IMR-90 (cell line): ENCODE measurements around the gene KRT72. TPM values are rescaled to one million over a fixed set of nuclear protein-coding genes. Genes with fewer than 3 reads are reported as not detected.

Source experiments
- ATAC-seq: fragments of 200-7000 bp; cut with Tn5 transposase; 2 replicates; pipeline ENCODE4 v1.9.1; 2020; ENCODE audit warnings: low read depth, mild to moderate bottlenecking, moderate library complexity
- BruUV-seq: library from RNA; stranded (reverse); fragments of 400-500 nt; replicated peaks from 2 replicates; lab custom pipeline; 2021; lab: Mats Ljungman, UMichigan
- CTCF ChIA-PET: fragments of 300-600 bp; formaldehyde crosslinking; extraction: SDS; loops from one replicate; lab custom pipeline; 2021; ENCODE audit warnings: antibody characterized with exemption; lab: Yijun Ruan, JAX
- POLR2A ChIA-PET: fragments of 300-600 bp; sonication (Branson Sonifier 250); formaldehyde crosslinking; loops from one replicate; lab custom pipeline; 2022; ENCODE audit warnings: antibody characterized with exemption; ENCODE audit not compliant: unreplicated experiment; lab: Charles Lee
- DNase-seq: peaks from one replicate; pipeline ENCODE4 v3.0.0; 2013
- H2AFZ ChIP-seq: replicated peaks from 2 replicates; pipeline ENCODE3; 2013; ENCODE audit warnings: low read length, mild to moderate bottlenecking; ENCODE audit not compliant: poor library complexity
- H2AK5ac ChIP-seq: 2 replicates; pipeline ENCODE4 v1.6.1; 2013; ENCODE audit warnings: low read depth, low read length, inconsistent platforms
- H2AK9ac ChIP-seq: replicated peaks from 2 replicates; pipeline ENCODE3; 2013; ENCODE audit warnings: mild to moderate bottlenecking, low read depth, low read length, moderate library complexity; ENCODE audit not compliant: poor library complexity
- H2BK120ac ChIP-seq: 2 replicates; pipeline ENCODE4 v1.6.1; 2013; ENCODE audit warnings: low read depth, low read length, inconsistent platforms
- H2BK15ac ChIP-seq: 3 replicates; pipeline ENCODE4 v1.6.1; 2013; ENCODE audit warnings: low read depth, low read length, inconsistent platforms
- H2BK20ac ChIP-seq: 2 replicates; pipeline ENCODE4 v1.6.1; 2013; ENCODE audit warnings: low read depth, mild to moderate bottlenecking, inconsistent platforms, low read length, moderate library complexity
- H2BK5ac ChIP-seq: 2 replicates; pipeline ENCODE4 v1.6.1; 2013; ENCODE audit warnings: mild to moderate bottlenecking, low read depth, low read length, inconsistent platforms; ENCODE audit not compliant: poor library complexity, severe bottlenecking
- H3K14ac ChIP-seq: replicated peaks from 2 replicates; pipeline ENCODE4 v1.6.1; 2013; ENCODE audit warnings: low read depth, low read length, inconsistent platforms
- H3K18ac ChIP-seq: 2 replicates; pipeline ENCODE4 v1.6.1; 2013; ENCODE audit warnings: low read depth, low read length, control low read depth
- H3K23ac ChIP-seq: 2 replicates; pipeline ENCODE4 v1.6.1; 2013; ENCODE audit warnings: low read depth, low read length, inconsistent platforms
- H3K27ac ChIP-seq: 2 replicates; pipeline ENCODE4 v1.5.1; 2013; ENCODE audit warnings: mild to moderate bottlenecking, control low read depth, low read length; ENCODE audit not compliant: insufficient read depth
- H3K27me3 ChIP-seq: 2 replicates; pipeline ENCODE4 v1.6.1; 2013; ENCODE audit warnings: low read length; ENCODE audit not compliant: control insufficient read depth, insufficient read depth
- H3K36me3 ChIP-seq: 2 replicates; pipeline ENCODE4 v1.6.1; 2013; ENCODE audit warnings: low read length, mixed read lengths; ENCODE audit not compliant: control insufficient read depth, insufficient read depth
- H3K4ac ChIP-seq: 2 replicates; pipeline ENCODE4 v1.6.1; 2013; ENCODE audit warnings: low read depth, low read length, inconsistent platforms
- H3K4me1 ChIP-seq: 2 replicates; pipeline ENCODE4 v1.6.1; 2013; ENCODE audit warnings: low read length, mixed read lengths; ENCODE audit not compliant: control insufficient read depth, insufficient read depth
- H3K4me2 ChIP-seq: 2 replicates; pipeline ENCODE4 v1.6.1; 2013; ENCODE audit warnings: low read depth, mild to moderate bottlenecking, control low read depth, low read length, moderate library complexity
- H3K4me3 ChIP-seq: 2 replicates; pipeline ENCODE4 v1.5.1; 2013; ENCODE audit warnings: low read depth, mild to moderate bottlenecking, control low read depth, low read length, moderate library complexity; ENCODE audit not compliant: insufficient read depth
- H3K56ac ChIP-seq: 2 replicates; pipeline ENCODE4 v1.6.1; 2013; ENCODE audit warnings: low read length, inconsistent platforms; ENCODE audit not compliant: insufficient read depth; ENCODE audit errors: extremely low read depth
- H3K79me1 ChIP-seq, 2 experiments: 2 replicates each; pipeline ENCODE4 v1.6.1; 2013; ENCODE audit warnings: low read length in 2 of 2, inconsistent platforms in 1 of 2, low read depth in 1 of 2
- H3K9ac ChIP-seq: 2 replicates; pipeline ENCODE4 v1.6.1; 2013; ENCODE audit warnings: low read depth, low read length, control low read depth
- H3K9me1 ChIP-seq: 2 replicates; pipeline ENCODE4 v1.6.1; 2013; ENCODE audit warnings: low read length, inconsistent platforms; ENCODE audit not compliant: insufficient read depth
- H3K9me3 ChIP-seq: 2 replicates; pipeline ENCODE4 v1.6.1; 2013; ENCODE audit warnings: low read length; ENCODE audit not compliant: control insufficient read depth, insufficient read depth
- H4K20me1 ChIP-seq: 2 replicates; pipeline ENCODE4 v1.6.1; 2013; ENCODE audit warnings: low read length, inconsistent platforms; ENCODE audit not compliant: insufficient read depth
- H4K5ac ChIP-seq: 2 replicates; pipeline ENCODE4 v1.6.1; 2013; ENCODE audit warnings: mild to moderate bottlenecking, low read depth, low read length, control low read depth
- H4K8ac ChIP-seq, 2 experiments: 2 replicates each; pipeline ENCODE4 v1.6.1; 2013; ENCODE audit warnings: low read depth in 2 of 2, low read length in 2 of 2, control low read depth in 1 of 2, inconsistent platforms in 1 of 2
- H4K91ac ChIP-seq: 2 replicates; pipeline ENCODE4 v1.6.1; 2013; ENCODE audit warnings: low read depth, low read length, inconsistent platforms; ENCODE audit not compliant: insufficient read depth
- BHLHE40 ChIP-seq: fragments of 150-350 bp; IDR thresholded peaks from 2 replicates; pipeline ENCODE4 v1.6.1; 2016; ENCODE audit warnings: mild to moderate bottlenecking, low read depth, low read length
- MAFK ChIP-seq: IDR thresholded peaks from 2 replicates; pipeline ENCODE4 v1.6.1; 2012; ENCODE audit warnings: low read depth, low read length, improper control_type of control experiment
- POLR2A ChIP-seq: IDR thresholded peaks from 2 replicates; pipeline ENCODE4 v1.6.1; 2012; ENCODE audit warnings: mild to moderate bottlenecking, low read depth, low read length
- RAD21 ChIP-seq: IDR thresholded peaks from 2 replicates; pipeline ENCODE4 v1.6.1; 2012; ENCODE audit warnings: low read length, improper control_type of control experiment
- RCOR1 ChIP-seq: IDR thresholded peaks from 2 replicates; pipeline ENCODE4 v1.6.1; 2012; ENCODE audit warnings: mild to moderate bottlenecking, low read length, improper control_type of control experiment; ENCODE audit not compliant: insufficient replicate concordance
- RFX5 ChIP-seq: IDR thresholded peaks from 2 replicates; pipeline ENCODE4 v1.8.0; 2012; ENCODE audit warnings: low read depth, mild to moderate bottlenecking, low read length, moderate library complexity
- SMC3 ChIP-seq: fragments of 150-350 bp; IDR thresholded peaks from 2 replicates; pipeline ENCODE4 v1.6.1; 2016; ENCODE audit warnings: low read depth, mild to moderate bottlenecking, antibody characterized with exemption, low read length, moderate library complexity
- WGBS, 2 experiments: methylation state at CpG; one replicate each; pipeline versions ENCODE4 v1.1.5 to v1.1.7; 2013; ENCODE audit warnings: missing lambda C conversion rate in 2 of 2; ENCODE audit not compliant: insufficient read length in 1 of 2; ENCODE audit errors: extremely low coverage in 2 of 2; 5-methylcytosine and 5-hydroxymethylcytosine counted together
- dilution Hi-C: fragments of 300-500 bp; cut with HindIII; formaldehyde crosslinking; loops from one replicate; pipeline ENCODE4 v1.14.3; 2018; ENCODE audit warnings: low sequenced_read_pairs; ENCODE audit not compliant: unreplicated experiment
- in situ Hi-C: fragments of 300-500 bp; cut with MboI; formaldehyde crosslinking; loops from 3 replicates; pipeline ENCODE4 v1.14.3; 2019; ENCODE audit warnings: low sequenced_read_pairs, inconsistent platforms, mixed read lengths
- intact Hi-C: fragments of 100-400 bp; cut with micrococcal nuclease; formaldehyde crosslinking; loops from 2 replicates; pipeline ENCODE4 v1.10.0; 2022
- polyA plus RNA-seq, 3 experiments: library from polyadenylated mRNA; depleted of rRNA; stranded (reverse); fragments of >200 nt; gene quantifications; 2 replicates each; pipeline ENCODE4 v1.2.3, GENCODE V29; 2012; ENCODE audit warnings: low replicate concordance in 1 of 3
- total RNA-seq: library from RNA; depleted of rRNA; stranded (reverse); fragments of >200 nt; gene quantifications from 2 replicates; pipeline ENCODE4 v1.2.3, GENCODE V29; 2012
- TF ChIP-seq, protein P1 (sequence below): conservative IDR thresholded peaks from 2 replicates; pipeline ENCODE4 v1.5.1; 2012; ENCODE audit warnings: mild to moderate bottlenecking, low read depth, low read length, improper control_type of control experiment
- TF ChIP-seq, protein P2 (sequence below): fragments of 150-350 bp; IDR thresholded peaks from 2 replicates; pipeline ENCODE4 v1.6.1; 2017; ENCODE audit warnings: mild to moderate bottlenecking, antibody characterized with exemption, low read length, low read depth

Gene KRT72
- total and polyA plus RNA-seq, 2 of the 4 experiments (the other 2 are of a cell fraction) = not detected

DNA sequence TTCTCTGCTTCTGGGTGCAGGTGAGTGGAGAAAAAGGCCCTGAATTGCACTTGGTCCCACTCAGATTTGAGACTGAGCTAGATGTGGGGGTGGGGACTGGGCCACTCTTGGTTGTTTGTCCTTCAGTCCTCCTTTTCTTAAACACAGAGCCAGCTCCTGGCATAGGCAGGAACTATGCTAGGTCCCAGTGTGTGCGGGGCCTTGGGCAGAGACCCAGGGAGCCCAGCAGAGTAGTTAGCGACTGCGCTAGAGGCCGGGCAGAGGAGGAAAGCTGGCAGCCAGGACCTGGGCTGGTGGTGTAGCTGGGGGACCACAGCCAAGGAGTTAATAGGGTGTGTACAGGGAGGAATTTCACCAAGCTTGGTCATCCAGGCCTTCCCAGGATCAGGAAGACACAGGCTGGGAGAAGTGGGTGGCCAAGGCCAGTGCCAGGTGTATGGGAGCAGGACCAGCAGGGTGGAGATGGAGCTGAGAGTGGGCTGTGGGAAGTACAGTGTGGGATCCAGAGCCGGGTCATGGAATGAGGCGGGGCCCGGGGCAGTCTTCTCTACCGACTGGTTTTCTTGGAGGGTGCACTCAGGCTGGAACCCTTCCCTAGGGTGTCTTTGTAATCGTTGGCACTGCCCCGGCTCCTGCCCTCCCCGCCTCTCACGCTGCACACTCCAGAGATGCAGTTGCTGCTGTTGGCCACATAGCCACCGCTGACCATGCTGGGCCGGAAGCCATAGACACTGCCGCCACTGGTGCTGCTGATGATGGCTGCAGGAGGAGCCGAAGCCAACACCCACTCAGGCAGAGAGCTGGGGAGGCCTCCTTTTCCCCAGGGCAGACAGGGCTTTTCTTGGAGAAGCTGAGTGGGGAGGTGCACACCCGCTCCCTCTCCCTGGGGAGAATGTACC, 57.0 kb downstream of the KRT72 start (continued):
- TF ChIP-seq, protein P1, sequence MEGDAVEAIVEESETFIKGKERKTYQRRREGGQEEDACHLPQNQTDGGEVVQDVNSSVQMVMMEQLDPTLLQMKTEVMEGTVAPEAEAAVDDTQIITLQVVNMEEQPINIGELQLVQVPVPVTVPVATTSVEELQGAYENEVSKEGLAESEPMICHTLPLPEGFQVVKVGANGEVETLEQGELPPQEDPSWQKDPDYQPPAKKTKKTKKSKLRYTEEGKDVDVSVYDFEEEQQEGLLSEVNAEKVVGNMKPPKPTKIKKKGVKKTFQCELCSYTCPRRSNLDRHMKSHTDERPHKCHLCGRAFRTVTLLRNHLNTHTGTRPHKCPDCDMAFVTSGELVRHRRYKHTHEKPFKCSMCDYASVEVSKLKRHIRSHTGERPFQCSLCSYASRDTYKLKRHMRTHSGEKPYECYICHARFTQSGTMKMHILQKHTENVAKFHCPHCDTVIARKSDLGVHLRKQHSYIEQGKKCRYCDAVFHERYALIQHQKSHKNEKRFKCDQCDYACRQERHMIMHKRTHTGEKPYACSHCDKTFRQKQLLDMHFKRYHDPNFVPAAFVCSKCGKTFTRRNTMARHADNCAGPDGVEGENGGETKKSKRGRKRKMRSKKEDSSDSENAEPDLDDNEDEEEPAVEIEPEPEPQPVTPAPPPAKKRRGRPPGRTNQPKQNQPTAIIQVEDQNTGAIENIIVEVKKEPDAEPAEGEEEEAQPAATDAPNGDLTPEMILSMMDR = no peak

DNA sequence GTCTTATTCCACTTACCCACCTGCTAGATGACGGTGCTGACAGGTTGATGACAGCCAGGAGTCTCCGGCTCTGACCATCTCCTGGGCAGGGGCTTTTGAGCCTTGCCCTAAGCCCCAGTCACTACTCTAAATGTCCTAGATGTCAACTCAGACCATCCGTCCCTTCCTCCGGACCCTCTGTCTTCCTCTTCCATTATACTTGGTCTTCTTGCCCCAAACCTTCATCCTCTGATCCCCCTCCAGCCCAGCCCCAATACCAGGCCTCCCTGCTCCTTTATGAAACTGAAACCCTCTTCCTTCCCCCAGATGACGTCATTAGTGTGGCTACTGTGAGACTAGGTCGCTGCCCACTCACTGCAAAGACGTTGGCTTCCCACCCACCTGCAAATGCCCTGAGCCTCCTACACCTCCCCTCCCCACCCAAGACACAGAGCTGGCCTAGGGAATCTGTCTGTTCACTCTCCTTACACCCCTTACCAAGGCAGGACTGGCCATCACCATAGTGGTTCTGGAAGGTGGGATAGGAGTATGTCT, 58.4 kb downstream of the KRT72 start:
- Histone ChIP-seq H3K36me3 (no peaks in the 10 kb centered on the region), H3K9me3 (no peaks in the 10 kb centered on the region), H3K27me3 (peaks cover 10% of the 10 kb centered on the region), H4K91ac (no peak overlapping the region), H2BK20ac (no peak overlapping the region), H3K4me3 (no peak overlapping the region), H2BK15ac (no peak overlapping the region), H3K56ac (no peak overlapping the region), H3K4me2 (no peak overlapping the region), H3K23ac (no peak overlapping the region), H3K14ac (no peak overlapping the region), H2AFZ (no peak overlapping the region), H3K9me1 (no peaks in the 10 kb centered on the region; the same call in 1 of the 2 replicates), H3K27ac (no peak overlapping the region), H3K4me1 (no peaks in the 10 kb centered on the region), H2AK5ac (no peak overlapping the region), H4K5ac (no peak overlapping the region), H3K18ac (no peak overlapping the region), H4K8ac (no peak overlapping the region), H2AK9ac (no peak overlapping the region), H3K9ac (no peak overlapping the region), H4K20me1 (no peaks in the 10 kb centered on the region), H3K79me1 (no peaks in the 10 kb centered on the region), H2BK5ac (no peak overlapping the region), H2BK120ac (no peak overlapping the region), H3K4ac (no peak overlapping the region)
- 48% methylated on average over 4 of the region's 7 CpGs; no CpG with 5 or more reads in 1 of the 2 experiments for WGBS, 2 experiments
- intact Hi-C loops (no loop called here), dilution Hi-C loops (no loop called here), in situ Hi-C loops (no loop called here)
- DNase-seq (no peak), ATAC-seq (no peak)
- BruUV-seq = no TSS peak
- POLR2A ChIA-PET = no interaction called here
- CTCF ChIA-PET = no interaction called here
- TF ChIP-seq RFX5 (no peak), RAD21 (no peak), POLR2A (no peak), MAFK (no peak), BHLHE40 (no peak), RCOR1 (no peak), SMC3 (no peak)
- TF ChIP-seq, protein P1 = no peak
- TF ChIP-seq, protein P2, sequence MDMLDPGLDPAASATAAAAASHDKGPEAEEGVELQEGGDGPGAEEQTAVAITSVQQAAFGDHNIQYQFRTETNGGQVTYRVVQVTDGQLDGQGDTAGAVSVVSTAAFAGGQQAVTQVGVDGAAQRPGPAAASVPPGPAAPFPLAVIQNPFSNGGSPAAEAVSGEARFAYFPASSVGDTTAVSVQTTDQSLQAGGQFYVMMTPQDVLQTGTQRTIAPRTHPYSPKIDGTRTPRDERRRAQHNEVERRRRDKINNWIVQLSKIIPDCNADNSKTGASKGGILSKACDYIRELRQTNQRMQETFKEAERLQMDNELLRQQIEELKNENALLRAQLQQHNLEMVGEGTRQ = no peak
